Esophagus squamous epithelium (tissue), 5 donors: ENCODE data around the gene LRRC8E. TPM values are rescaled to one million over a fixed set of nuclear protein-coding genes. Genes with fewer than 3 reads are reported as not detected.

Experiments
- DNase-seq: peaks from one replicate; lab custom pipeline; 2025; lab: John Stamatoyannopoulos, UW
- H3K27ac ChIP-seq, 4 donors: fragments of 200-600 bp; sonication (generic); one replicate each; pipeline ENCODE4 v1.5.1; 2016 to 2019; ENCODE audit warnings: mild to moderate bottlenecking in 1 of 4
- H3K27me3 ChIP-seq, 4 donors: fragments of 200-600 bp; sonication (generic); 1 replicate in 3 of 4; 2 replicates in 1 of 4; pipeline versions ENCODE4 v1.5.1 to v1.6.0; 2017 to 2021; ENCODE audit warnings: antibody characterized with exemption in 1 of 4
- H3K36me3 ChIP-seq, 3 donors: fragments of 200-600 bp; sonication (generic); one replicate each; pipeline ENCODE4 v1.5.1; 2016 to 2019
- H3K4me1 ChIP-seq, 3 donors: fragments of 200-600 bp; sonication (generic); one replicate each; pipeline ENCODE4 v1.5.1; 2017 to 2019
- H3K4me3 ChIP-seq, 4 donors: fragments of 200-600 bp; sonication (generic); 1 replicate in 3 of 4; 2 replicates in 1 of 4; pipeline ENCODE4 v1.5.1; 2016 to 2019; ENCODE audit warnings: mild to moderate bottlenecking in 2 of 4, moderate library complexity in 1 of 4
- H3K9me3 ChIP-seq, 3 donors: fragments of 200-600 bp; sonication (generic); one replicate each; pipeline ENCODE4 v1.5.1; 2016 to 2019
- CTCF ChIP-seq, 6 experiments: fragments of 450-650 bp in 4 of 6; fragments of 200-600 bp in 2 of 6; sonication (generic) in 2 of 6; IDR thresholded peaks; one replicate each; pipeline ENCODE4 v1.5.1; 2016 to 2019; ENCODE audit warnings: antibody characterized with exemption in 6 of 6, mild to moderate bottlenecking in 4 of 6, moderate library complexity in 4 of 6
- POLR2A ChIP-seq, 4 donors: fragments of 450-650 bp; IDR thresholded peaks; one replicate each; pipeline ENCODE4 v1.6.1; 2017; ENCODE audit warnings: antibody characterized with exemption in 4 of 4, mild to moderate bottlenecking in 4 of 4, moderate library complexity in 3 of 4
- WGBS, 2 donors: methylation state at CpG; one replicate each; pipeline ENCODE4 v1.1.5; 2018; 5-methylcytosine and 5-hydroxymethylcytosine counted together
- intact Hi-C: fragments of 100-400 bp; cut with DNase I; formaldehyde crosslinking; loops from one replicate; pipeline ENCODE4 v1.15.0; 2022
- total RNA-seq, 4 donors: library from RNA; depleted of rRNA; stranded (reverse); fragments of >200 nt; gene quantifications; one replicate each; pipeline ENCODE4 v1.1.0, GENCODE V29; 2016
- donor health status: DM: yes; HTN: yes; CAD: no.

The LRRC8E gene
- total RNA-seq, 4 donors from 2014 or later = 7.6 to 17.0 (median 9.5) TPM

GRCh38 chr19:7901337-7901736, 13.0 kb downstream of the LRRC8E start:
- no peak for TF ChIP-seq POLR2A (IDR thresholded peaks at IDR 0.05)
- TF ChIP-seq CTCF (IDR thresholded peaks at IDR 0.05) = no peak
- H3K27ac ChIP-seq = peak overlapping the region; percentile 80 to 92 (median 90)
- H3K36me3 ChIP-seq = peaks cover 0 to 28% (median 7%) of the 10 kb centered on the region in 3 donors
- no peak for DNase-seq
- no peaks in the 10 kb centered on the region for H3K9me3 ChIP-seq
- 28 to 56% methylated on average over 6 of the region's 7 CpGs for WGBS, 2 donors
- H3K4me3 ChIP-seq = no peak overlapping the region
- intact Hi-C loops = loop anchor here (10.0 kb wide), 1 partner anchor 47 kb away; no protein-coding TSS in a partner anchor
- peaks cover 28 to 73% (median 42%) of the 10 kb centered on the region in 3 donors for H3K4me1 ChIP-seq
- H3K27me3 ChIP-seq = peaks cover 0 to 11% (median 0%) of the 10 kb centered on the region in 4 donors

GRCh38 chr19:7902796-7903243, 14.5 kb downstream of the LRRC8E start:
- H3K4me3 ChIP-seq = peak overlapping the region; percentile 66 to 99 (median 78)
- intact Hi-C loops = loop anchor here (10.0 kb wide), 1 partner anchor 48 kb away; no protein-coding TSS in a partner anchor
- no peak for DNase-seq
- peaks cover 0 to 11% (median 0%) of the 10 kb centered on the region in 4 donors for H3K27me3 ChIP-seq
- no peaks in the 10 kb centered on the region for H3K9me3 ChIP-seq
- H3K4me1 ChIP-seq = peaks cover 28 to 77% (median 52%) of the 10 kb centered on the region in 3 donors
- H3K36me3 ChIP-seq = peaks cover 0 to 37% (median 7%) of the 10 kb centered on the region in 3 donors
- peak overlapping the region; percentile 88 to 93 (median 92) for H3K27ac ChIP-seq
- 12 to 30% methylated on average over 4 to 17 of the region's 20 CpGs for WGBS, 2 donors
- no peak for TF ChIP-seq CTCF (IDR thresholded peaks at IDR 0.05)
- no peak for TF ChIP-seq POLR2A (IDR thresholded peaks at IDR 0.05)

- Histone ChIP-seq H3K27ac (peak within 1 kb of the TSS; percentile 88 to 95 (median 92)), H3K4me1 (peaks cover 28 to 80% (median 56%) of the 10 kb centered on the region in 3 donors), H3K27me3 (peaks cover 0 to 11% (median 0%) of the 10 kb centered on the region in 4 donors), H3K4me3 (peak within 1 kb of the TSS; percentile 66 to 99 (median 78)), H3K9me3 (no peaks in the 10 kb centered on the region), H3K36me3 (peaks cover 0 to 35% (median 7%) of the 10 kb centered on the region in 3 donors)
- intact Hi-C loops = loop anchor here (10.0 kb wide), 1 partner anchor 49 kb away; no protein-coding TSS in a partner anchor
- TF ChIP-seq CTCF (IDR thresholded peaks at IDR 0.05) = peak; percentile 3 to 96 (median 42)
- TF ChIP-seq POLR2A (IDR thresholded peaks at IDR 0.05) = peak in 3 of 4 donors; percentile 66 to 86 (median 71)
- WGBS, 2 donors = 0% methylated on average over 13 of the region's 89 CpGs; no CpG with 5 or more reads in 1 of the 2 donors
- DNase-seq = peak; percentile 90
These were observed 15.1 kb downstream of the LRRC8E start, which contains the start of gene MAP2K7 for GRCh38 chr19:7903244-7904073. MAP2K7 (plus strand) TSS chr19:7903877; CDS start chr19:7903945, 68 bp downstream.

- WGBS, 2 donors = 26 to 28% methylated on average over 15 to 19 of the region's 68 CpGs
- TF ChIP-seq POLR2A (IDR thresholded peaks at IDR 0.05) (no peak), CTCF (IDR thresholded peaks at IDR 0.05) (no peak)
- Histone ChIP-seq H3K27me3 (peaks cover 0 to 11% (median 0%) of the 10 kb centered on the region in 4 donors), H3K27ac (peak overlapping the region; percentile 85 to 95 (median 92)), H3K36me3 (peaks cover 0 to 34% (median 7%) of the 10 kb centered on the region in 3 donors), H3K4me1 (peaks cover 28 to 89% (median 58%) of the 10 kb centered on the region in 3 donors), H3K9me3 (no peaks in the 10 kb centered on the region), H3K4me3 (peak overlapping the region; percentile 66 to 99 (median 78))
- intact Hi-C loops = loop anchor here (10.0 kb wide), 1 partner anchor 50 kb away; no protein-coding TSS in a partner anchor
- no peak for DNase-seq
These were observed 16.0 kb downstream of the LRRC8E start for GRCh38 chr19:7904074-7905020.
